Measurements from ENCODE around the gene GRM1.

The GRM1 gene

DNA sequence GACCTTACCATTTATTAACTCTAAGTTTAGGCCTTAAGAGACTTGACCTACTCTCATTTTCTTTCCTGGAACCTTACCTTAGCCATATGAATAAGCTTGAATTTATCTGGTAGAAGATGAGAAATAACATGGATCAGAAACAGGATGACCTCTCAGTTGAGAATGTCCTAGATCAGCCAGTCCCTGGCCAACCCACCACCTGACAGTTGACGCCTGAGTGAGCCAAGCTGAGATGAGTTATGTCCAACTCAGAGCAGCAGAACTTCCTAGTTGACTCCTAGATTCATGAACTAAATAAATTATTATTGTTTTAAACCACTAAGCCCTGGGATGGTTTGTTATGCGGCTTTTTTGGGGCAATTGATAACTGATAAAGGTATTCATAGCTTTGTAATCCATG, 281.8 kb downstream of the GRM1 start:
- ChIA-PET POLR2A (no interaction called here), CTCF (no interaction called here)
- Histone ChIP-seq H3K4me3 (ENCODE audit: low read depth, low read length) (no peak overlapping the region), H3K36me3 (ENCODE audit: control insufficient read depth in 2 of 2, insufficient read depth in 1 of 2, low read length in 2 of 2) (no peaks in the 10 kb centered on the region), H3K4me1 (ENCODE audit: control insufficient read depth, insufficient read depth, low read length) (no peaks in the 10 kb centered on the region), H3K9me3 (ENCODE audit: control insufficient read depth, insufficient read depth, low read depth, low read length) (no peaks in the 10 kb centered on the region), H3K27ac (ENCODE audit: extremely low read depth, low read depth, low read length) (no peak overlapping the region)
- TF ChIP-seq KLF8 (tag by site-specific recombination; IDR thresholded peaks at IDR 0.05) = no peak
- no peak for TF ChIP-seq ZNF521 (tag by site-specific recombination; IDR thresholded peaks at IDR 0.05)
- TF ChIP-seq SALL2 (tag by site-specific recombination; IDR thresholded peaks at IDR 0.05; ENCODE audit: borderline replicate concordance) = no peak
- TF ChIP-seq ZBTB8A (tag by site-specific recombination; IDR thresholded peaks at IDR 0.05) = no peak
- TF ChIP-seq ZNF555 (tag by site-specific recombination; conservative IDR thresholded peaks at IDR 0.05) = no peak

DNA sequence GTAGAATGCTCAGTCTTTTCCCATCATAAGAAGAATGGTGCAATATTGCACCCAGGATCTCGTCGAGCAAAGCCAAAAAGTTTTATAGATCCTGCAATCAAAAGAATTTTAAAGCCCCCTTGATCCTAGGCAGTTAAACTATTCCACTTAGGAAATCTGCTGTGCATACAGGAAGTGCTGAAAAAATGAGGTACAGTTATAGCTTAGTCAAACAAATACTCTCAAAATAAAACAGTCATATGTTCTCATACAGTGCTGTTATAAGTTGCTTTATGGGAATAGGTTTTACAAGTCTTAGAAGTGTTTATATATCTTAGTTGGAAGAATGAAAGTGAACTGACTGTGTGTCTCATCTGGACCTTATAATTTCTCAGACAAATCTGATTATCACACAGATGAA, 282.2 kb downstream of the GRM1 start:
- Histone ChIP-seq H3K4me1 (ENCODE audit: control insufficient read depth, insufficient read depth, low read length) (no peaks in the 10 kb centered on the region), H3K36me3 (ENCODE audit: control insufficient read depth in 2 of 2, insufficient read depth in 1 of 2, low read length in 2 of 2) (no peaks in the 10 kb centered on the region), H3K4me3 (ENCODE audit: low read depth, low read length) (no peak overlapping the region), H3K9me3 (ENCODE audit: control insufficient read depth, insufficient read depth, low read depth, low read length) (no peaks in the 10 kb centered on the region), H3K27ac (ENCODE audit: extremely low read depth, low read depth, low read length) (no peak overlapping the region)
- TF ChIP-seq, protein P1, sequence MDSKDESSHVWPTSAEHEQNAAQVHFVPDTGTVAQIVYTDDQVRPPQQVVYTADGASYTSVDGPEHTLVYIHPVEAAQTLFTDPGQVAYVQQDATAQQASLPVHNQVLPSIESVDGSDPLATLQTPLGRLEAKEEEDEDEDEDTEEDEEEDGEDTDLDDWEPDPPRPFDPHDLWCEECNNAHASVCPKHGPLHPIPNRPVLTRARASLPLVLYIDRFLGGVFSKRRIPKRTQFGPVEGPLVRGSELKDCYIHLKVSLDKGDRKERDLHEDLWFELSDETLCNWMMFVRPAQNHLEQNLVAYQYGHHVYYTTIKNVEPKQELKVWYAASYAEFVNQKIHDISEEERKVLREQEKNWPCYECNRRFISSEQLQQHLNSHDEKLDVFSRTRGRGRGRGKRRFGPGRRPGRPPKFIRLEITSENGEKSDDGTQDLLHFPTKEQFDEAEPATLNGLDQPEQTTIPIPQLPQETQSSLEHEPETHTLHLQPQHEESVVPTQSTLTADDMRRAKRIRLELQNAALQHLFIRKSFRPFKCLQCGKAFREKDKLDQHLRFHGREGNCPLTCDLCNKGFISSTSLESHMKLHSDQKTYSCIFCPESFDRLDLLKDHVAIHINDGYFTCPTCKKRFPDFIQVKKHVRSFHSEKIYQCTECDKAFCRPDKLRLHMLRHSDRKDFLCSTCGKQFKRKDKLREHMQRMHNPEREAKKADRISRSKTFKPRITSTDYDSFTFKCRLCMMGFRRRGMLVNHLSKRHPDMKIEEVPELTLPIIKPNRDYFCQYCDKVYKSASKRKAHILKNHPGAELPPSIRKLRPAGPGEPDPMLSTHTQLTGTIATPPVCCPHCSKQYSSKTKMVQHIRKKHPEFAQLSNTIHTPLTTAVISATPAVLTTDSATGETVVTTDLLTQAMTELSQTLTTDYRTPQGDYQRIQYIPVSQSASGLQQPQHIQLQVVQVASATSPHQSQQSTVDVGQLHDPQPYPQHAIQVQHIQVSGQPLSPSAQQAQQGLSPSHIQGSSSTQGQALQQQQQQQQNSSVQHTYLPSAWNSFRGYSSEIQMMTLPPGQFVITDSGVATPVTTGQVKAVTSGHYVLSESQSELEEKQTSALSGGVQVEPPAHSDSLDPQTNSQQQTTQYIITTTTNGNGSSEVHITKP (tag by site-specific recombination; IDR thresholded peaks at IDR 0.05) = no peak
- TF ChIP-seq ZNF600 (tag by site-specific recombination; IDR thresholded peaks at IDR 0.05) (no peak), IKZF3 (tag by site-specific recombination; IDR thresholded peaks at IDR 0.05) (no peak), ZNF624 (tag by site-specific recombination; IDR thresholded peaks at IDR 0.05) (no peak), TCF7L2 (IDR thresholded peaks at IDR 0.05; ENCODE audit: borderline replicate concordance, low read depth, low read length) (no peak), OVOL3 (tag by site-specific recombination; IDR thresholded peaks at IDR 0.05) (no peak), ZNF18 (tag by site-specific recombination; IDR thresholded peaks at IDR 0.05) (no peak), ZNF169 (tag by site-specific recombination; IDR thresholded peaks at IDR 0.05) (no peak)
- ChIA-PET POLR2A (no interaction called here), CTCF (no interaction called here)

DNA sequence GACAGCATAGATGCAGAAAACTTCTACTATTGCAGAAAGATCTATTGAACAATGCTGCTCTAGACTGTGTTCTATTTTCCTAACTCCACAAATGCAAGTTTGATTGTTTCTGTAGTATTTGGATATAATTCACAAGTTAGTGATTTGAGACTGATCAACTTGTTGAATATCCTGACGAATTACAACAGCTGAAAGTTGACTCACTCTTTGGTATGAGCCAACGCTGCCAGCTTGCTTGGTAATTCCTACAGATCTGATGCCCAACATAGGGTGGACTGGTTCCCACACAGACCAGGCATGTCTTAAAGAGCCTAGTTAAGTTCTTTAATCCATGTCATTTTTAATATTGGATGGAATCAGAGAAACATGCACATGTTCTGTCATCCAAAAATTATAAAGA, 283.7 kb downstream of the GRM1 start:
- TF ChIP-seq SCRT1 (tag by site-specific recombination; IDR thresholded peaks at IDR 0.05; ENCODE audit: borderline replicate concordance) = 0 out of 2 replicates have a peak, but pooled peaks have one; percentile 31
- TF ChIP-seq SCRT2 (tag by site-specific recombination; IDR thresholded peaks at IDR 0.05) = peak; percentile 59
- no peak for TF ChIP-seq ZNF560 (tag by site-specific recombination; IDR thresholded peaks at IDR 0.05; ENCODE audit: borderline replicate concordance)
- no peaks in the 10 kb centered on the region for H3K9me3 ChIP-seq (ENCODE audit: control insufficient read depth, insufficient read depth, low read depth, low read length)
- no peak overlapping the region for H3K4me3 ChIP-seq (ENCODE audit: low read depth, low read length)
- ChIA-PET POLR2A (interaction anchor here (0.6 kb wide), 1 partner anchor 12 kb away, joined by 4 read pairs; no protein-coding TSS in a partner anchor), CTCF (no interaction called here)
- H3K36me3 ChIP-seq (ENCODE audit: control insufficient read depth in 2 of 2, insufficient read depth in 1 of 2, low read length in 2 of 2) = no peaks in the 10 kb centered on the region
- H3K27ac ChIP-seq (ENCODE audit: extremely low read depth, low read depth, low read length) = no peak overlapping the region
- no peaks in the 10 kb centered on the region for H3K4me1 ChIP-seq (ENCODE audit: control insufficient read depth, insufficient read depth, low read length)

Measured in HEK293 (cell line).